GM21515 (cell line): ENCODE results near the gene GJA8.
"Not testable (repeated sequence)": the region's sequence is repeated elsewhere in the genome, so short reads cannot be mapped to it uniquely, and the experiment has no call there.

Experiments used
- ATAC-seq: cut with Tn5 transposase; IDR thresholded peaks from one replicate; pipeline ENCODE4 v1.9.1; 2021; ENCODE audit not compliant: unreplicated experiment

GJA8 gene

DNA sequence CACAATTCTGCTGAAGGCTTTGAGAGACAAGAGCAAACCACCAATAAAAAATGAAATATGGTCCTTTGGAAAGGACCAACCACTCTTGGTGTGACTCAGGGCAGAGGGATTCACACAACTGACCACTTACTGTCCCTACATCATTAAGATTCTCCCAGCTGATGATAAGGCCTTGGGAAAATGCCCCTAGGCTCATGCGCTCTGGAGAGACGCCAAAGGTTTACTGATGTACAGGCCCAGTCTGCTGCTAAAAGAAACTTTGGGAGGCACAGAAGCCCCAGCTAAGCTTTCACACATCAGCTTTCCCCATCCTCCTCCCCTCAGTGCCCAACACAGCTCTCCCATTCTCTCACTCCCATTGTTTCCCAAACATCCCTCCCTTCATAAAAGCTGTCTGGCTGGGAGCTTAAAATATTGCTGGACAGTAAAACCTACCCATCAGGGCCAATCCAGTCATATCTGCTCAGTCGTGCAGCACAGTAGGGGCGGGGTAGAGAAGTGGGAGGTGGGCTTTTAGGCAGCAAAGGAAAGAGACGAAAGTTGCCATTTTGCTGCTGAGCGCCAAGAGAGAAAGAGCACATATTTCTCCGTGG, at the start of gene GJA8:
Gene GJA8 (plus strand): TSS at position 543 of the 593 bp plus-strand sequence. CDS start 5,161 bp downstream, outside the sequence.
- ATAC-seq, result no peak

DNA sequence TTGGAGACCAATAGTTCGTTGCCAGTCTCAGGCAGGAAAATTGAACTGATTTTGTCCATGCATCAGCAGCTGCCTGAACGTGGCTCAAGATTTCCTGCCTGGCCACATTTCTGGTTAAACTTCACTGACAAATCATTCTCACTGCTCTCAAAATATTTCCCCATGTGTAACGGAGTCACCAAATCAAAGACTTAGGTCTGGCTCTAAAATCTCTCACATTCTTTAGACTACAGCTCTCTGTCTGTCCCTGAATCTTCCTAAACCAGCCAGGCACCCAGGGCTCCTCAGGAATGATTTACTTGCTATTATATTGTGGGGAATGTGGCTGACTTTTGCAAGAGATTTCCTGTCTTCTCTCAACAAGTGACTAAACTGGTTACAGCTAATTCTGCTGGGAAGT, 49.2 kb upstream of the GJA8 start:
- no peak for ATAC-seq

DNA sequence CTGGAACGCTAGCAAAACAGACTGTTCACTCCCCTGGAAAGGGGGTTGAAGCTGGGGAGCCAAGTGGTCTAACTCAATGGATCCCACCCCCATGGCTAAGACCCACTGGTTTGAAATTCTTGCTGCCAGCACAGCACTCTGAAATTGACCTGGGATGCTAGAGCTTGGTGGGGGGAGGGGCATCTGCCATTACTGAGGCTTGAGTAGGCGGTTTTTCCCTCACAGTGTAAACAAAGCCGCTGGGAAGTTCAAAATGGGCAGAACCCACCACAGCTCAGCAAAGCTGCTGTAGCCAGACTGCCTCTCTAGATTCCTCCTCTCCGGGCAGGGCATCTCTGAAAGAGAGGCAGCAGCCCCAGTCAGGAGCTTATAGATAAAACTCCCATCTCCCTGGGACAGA, 47.6 kb upstream of the GJA8 start:
- not testable (repeated sequence) for ATAC-seq

DNA sequence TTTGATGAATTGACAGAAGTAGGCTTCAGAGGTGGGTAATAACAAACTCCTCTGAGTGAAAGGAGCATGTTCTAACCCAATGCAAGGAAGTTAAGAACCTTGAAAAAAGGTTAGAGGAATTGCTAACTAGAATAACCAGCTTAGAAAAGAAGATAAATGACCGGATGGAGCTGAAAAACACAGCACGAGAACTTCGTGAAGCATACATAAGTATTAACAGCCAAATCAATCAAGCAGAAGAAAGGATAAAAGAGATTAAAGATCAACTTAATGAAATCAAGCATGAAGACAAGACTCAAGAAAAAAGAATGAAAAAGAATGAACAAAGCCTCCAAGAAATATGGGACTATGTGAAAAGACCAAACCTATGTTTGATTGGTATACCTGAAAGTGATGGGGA, 46.6 kb upstream of the GJA8 start:
- ATAC-seq, result not testable (repeated sequence)

DNA sequence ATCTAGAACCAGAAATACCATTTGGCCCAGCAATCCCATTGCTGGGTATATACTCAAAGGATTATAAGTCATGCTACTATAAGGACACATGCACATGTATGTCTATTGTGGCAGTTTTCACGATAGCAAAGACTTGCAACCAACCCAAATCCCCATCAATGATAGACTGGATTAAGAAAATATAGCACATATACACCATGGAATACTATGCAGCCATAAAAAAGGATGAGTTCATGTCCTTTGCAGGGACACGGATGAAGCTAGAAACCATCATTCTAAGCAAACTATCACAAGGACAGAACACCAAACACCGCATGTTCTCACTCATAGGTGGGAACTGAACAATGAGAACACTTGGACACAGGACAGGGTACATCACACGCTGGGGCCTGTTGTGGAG, 35.4 kb upstream of the GJA8 start:
- not testable (repeated sequence) for ATAC-seq

DNA sequence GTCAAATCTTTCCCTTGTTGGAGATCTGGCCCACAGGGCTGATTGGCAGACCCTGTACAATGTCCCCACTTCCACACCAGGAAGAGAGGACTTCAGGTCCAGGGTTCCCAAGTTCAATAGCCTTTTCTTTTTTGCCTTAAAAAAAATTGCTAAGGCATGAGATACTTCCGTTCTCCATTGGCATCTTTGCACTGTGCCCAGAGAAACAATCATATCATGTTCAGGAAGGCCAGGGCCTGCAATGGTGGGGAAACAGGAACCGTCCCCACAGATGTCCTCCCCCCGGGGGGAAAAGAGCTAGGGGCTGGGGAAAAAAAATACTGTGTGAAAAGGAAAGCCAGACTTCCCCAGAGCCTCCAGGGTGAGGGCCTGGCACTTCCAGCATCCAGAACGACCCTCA, 24.6 kb upstream of the GJA8 start:
- ATAC-seq, result no peak

DNA sequence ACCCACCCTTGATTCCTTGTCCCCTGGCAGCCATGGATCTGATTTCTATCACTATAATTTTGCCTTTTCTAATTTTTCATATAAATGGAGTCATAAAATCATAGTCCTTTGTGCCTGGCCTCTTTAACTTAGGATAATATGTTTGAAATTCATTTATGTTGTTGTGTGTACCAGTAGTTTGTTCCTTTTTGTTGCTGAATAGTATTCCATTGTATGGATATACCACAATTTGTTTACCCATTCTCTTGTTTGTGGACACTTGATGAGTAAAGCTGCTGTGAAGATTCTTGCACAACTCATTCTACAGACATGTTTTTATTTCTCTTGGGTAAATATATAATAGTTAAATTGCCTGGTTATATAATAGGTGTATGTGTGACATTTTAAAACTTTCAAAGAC, 22.7 kb upstream of the GJA8 start:
- ATAC-seq, result no peak

DNA sequence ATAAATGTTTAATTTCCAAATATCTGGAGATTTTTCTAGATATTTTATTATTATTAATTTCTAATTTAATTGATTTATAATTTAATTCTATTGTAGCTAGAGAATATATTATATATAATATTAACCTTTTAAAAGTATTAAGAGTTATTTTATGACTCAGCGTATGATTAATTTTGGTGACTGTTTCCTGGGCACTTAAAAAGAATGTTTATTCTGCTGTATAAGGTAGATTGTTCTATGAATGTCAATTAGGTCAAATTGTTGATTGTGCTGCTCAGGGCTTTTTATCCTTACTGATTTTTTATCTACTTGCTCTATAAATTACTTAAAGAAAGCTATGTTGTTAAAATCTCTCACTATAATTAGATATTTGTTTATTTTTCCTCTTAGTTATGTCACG, 20.1 kb upstream of the GJA8 start:
- no peak for ATAC-seq

DNA sequence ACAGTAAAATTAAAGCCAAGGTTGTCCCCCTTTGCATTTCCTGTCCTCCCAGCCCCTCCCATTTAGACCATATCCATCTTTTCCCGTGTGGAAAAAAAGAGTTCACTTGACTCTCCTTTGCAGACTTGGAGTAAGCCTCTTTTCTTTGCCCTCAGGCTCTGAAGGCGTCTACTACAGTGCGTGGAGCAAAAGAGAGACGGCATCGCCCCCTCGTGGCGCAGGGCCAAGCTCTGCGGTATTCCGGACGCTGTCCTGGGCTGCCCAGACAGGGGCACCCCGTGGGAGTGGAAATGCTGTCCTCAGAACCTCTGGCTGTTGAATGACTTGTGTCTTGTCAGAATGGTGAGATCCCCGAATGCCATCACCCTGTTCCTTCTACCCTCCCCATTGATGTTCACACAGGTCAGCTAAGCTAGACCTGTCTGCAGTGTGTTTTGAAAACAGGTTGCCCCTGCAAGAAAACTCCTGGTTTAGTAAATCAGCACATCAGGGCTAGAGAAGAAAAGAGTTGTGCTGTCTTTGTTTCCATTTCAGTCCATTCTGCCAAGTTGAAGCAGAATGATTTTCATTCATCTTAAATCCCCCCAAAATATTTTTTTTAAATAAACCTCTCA, 12.3 kb upstream of the GJA8 start:
- ATAC-seq, result no peak

DNA sequence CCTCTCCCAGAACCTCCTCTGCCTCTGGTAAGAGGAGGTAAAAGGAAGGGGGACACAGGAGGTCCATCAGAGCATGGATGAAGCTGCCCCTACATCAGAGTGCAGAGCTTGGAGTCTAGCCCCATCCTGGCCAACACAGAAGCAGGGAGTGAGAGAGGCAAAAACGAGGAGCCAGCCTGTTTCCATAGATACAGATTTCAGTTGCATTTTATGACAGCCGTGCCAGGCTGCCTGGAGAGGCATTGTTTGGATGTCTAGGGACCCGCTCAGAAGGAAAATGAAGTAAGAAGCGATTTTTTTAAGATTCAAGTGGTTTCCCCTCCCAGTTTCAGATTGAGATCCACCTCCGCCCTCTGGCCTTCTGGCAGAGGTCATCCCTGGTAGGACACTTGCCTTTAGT, 11.5 kb upstream of the GJA8 start:
- no peak for ATAC-seq

DNA sequence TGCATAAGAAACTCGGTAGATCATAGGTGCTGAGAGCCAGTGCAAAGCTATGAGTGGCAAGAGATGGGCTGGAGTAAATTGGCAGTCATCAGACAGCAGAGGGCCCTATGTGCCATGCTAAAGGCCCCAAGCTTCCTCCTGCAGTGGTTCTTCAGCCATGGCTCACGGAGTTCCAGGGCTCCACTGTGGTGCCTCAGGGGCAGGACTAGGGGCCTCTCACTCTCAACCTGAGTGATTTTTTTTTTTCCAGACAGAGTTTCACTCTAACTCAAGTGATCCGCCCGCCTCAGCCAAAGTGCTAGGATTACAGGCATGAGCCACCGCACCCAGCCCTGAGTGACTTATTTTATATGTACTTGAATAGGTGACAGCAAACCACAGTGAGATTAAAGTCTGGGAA, 10.4 kb upstream of the GJA8 start:
- ATAC-seq, result no peak

DNA sequence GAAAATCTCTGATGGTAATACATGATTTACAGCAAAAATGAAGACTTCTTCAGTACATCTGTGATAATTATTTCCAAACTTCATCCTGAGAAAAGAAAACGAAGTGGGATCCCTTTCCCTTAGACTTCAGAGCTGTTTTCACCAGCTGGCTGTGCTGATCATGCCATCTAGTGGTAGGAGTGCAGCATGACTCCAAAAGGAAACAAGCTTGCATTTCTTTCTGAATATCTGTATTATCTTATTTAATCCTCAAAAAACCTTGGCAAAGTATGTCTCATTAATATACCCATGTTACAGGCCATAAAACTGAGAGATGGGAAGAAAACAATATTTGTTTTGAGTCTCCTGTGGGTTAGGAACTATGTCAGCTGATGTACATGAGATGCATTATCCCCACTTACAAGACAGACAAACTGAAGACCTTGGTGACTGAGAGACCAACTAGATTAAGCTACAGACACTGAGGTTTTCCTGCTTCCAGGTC, 9.8 kb upstream of the GJA8 start:
- no peak for ATAC-seq

DNA sequence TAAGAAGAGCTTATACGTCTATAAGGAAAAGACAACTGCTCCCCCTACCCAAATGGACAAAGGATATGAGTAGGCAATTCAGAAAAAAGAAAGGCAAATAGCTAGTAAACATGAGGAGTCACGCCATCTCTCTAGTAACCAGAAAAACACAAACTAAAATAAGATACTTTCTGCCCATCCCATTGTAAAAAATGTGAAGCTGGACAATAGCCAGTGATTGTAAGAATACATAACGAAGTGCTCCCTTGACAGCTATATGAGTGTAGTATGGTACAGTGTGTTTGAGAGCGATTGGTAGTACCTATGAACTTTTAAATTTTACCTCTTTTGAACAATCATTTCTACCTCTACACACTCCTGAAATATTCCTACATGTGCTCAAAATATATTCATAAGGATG, 7.5 kb upstream of the GJA8 start:
- no peak for ATAC-seq

DNA sequence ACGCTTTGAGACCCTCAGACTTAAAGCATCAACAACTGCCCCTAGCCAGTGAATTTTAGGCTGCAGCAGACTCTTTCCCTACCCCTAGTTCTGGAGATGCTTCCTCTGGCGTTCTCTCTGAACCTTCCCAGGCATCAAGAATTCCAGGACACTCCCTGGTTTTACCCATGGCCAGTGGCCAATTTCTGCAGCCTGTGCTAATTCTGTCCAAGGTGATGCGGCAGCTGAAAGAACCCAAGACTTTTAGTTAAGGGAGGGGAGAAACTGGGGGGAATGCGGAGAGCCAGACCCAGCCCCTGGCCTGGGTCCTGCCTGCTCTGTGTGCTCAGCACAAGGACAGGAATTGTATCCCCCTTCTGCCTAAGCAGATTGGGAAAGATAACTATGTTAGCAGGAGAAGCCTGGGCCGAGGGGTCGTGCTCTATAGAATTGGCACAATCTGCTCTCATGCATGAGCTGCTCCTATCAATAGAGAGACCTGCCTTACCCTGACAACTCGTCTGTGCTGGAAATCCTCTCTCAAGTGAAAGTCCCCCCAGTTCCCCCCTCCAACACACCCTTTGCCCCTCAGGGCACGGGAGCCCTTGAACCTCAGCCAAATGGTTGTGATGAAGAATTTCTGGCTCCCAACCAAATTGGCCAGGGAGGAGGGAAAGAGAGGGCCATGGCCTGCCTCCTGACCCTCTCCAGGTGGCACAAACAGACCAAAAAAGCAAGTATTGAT, 5.4 kb upstream of the GJA8 start:
- ATAC-seq, result no peak

DNA sequence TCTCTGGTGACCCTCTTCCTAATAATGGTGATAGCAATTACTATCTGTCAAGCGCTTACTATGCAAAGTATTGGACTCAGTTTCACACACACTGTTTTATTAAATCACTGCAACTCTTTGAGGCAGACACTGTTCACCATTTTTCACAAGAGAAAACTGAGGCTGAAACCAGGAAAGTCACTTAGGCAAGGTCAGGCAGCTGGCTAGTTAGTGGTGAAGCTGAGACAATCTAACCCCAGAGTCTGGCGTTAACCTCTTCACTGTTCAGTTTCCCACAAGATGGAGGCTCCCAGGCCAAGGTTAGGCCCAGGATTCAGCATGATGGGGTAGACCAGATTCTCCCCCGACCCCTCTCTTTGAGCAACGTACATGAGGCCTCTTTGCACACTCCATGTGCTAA, 4.8 kb upstream of the GJA8 start:
- ATAC-seq, result no peak

DNA sequence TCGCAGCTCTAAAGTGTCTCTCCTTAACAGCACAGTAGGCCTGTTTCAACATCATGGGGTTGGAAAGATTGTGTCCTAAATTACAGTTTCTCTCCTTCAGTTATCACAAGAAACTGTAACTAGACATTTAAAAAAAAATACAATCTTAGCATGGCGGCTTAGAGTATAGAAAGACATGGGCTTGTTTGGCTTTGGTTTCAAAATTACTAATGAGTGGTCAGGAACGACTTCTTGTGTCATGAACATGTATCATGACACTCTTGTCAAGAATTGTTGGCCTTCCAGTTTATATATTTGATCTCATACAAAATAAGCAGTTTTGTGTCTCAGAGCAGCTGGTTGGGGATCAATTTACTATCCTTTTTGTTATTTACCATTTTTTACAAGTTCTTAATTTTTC, 2.1 kb downstream of the GJA8 start:
- no peak for ATAC-seq

DNA sequence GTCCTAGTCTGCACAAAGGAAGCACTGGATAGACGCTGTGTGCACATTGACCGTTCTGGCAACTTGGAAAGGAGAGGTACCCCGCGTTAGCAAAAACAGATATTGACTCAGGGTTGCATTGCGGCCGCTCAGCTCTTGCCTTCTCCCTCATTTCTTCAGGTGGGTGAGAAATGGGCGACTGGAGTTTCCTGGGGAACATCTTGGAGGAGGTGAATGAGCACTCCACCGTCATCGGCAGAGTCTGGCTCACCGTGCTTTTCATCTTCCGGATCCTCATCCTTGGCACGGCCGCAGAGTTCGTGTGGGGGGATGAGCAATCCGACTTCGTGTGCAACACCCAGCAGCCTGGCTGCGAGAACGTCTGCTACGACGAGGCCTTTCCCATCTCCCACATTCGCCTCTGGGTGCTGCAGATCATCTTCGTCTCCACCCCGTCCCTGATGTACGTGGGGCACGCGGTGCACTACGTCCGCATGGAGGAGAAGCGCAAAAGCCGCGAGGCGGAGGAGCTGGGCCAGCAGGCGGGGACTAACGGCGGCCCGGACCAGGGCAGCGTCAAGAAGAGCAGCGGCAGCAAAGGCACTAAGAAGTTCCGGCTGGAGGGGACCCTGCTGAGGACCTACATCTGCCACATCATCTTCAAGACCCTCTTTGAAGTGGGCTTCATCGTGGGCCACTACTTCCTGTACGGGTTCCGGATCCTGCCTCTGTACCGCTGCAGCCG, 5.4 kb downstream of the GJA8 start:
- no peak for ATAC-seq

DNA sequence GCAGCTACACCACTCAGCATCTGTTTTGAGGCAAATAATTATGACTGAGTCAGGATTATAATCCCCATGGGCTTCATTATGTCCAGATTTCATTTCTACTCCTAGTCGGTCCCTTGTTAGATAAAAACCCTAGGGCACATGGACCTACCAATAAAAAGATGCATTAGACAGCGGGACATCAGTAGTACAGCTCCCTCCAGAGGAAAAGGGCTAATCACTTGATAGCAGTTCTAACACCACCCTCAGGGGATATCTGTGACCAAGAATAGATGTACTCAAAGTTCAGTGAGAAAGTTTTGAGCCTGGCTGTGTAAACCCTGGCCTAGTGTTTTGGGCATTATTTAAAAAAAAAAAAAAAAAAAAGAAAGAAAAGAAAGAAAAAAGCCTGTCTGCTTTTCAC, 10.0 kb downstream of the GJA8 start:
- no peak for ATAC-seq

DNA sequence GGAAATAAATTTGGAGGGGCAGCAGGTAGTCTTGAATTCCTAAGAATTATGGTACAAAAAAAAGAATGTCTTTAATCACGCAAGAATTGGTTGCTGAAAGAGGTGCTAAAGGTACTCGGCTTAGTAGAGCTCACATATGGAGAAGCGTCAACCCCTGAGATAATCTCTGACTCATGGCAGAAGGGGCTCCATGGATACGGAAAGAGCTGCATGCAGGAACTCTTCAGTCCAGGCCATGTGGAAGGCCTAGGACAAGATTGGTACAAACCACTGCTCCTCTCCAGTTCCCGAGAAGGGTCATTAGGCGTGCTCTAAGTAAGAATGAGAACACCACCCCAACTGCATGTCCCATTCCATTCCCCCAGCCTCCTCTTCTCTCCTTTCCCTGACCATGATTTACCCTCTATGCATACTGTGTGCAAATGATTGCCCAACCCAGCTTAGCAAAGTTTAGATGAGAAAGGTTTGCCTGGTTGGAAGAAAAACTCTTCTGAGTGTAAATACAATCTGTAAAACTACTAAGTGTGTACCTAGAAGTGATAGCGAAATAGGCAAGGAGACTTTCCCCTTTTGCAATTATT, 10.9 kb downstream of the GJA8 start:
- ATAC-seq, result no peak

DNA sequence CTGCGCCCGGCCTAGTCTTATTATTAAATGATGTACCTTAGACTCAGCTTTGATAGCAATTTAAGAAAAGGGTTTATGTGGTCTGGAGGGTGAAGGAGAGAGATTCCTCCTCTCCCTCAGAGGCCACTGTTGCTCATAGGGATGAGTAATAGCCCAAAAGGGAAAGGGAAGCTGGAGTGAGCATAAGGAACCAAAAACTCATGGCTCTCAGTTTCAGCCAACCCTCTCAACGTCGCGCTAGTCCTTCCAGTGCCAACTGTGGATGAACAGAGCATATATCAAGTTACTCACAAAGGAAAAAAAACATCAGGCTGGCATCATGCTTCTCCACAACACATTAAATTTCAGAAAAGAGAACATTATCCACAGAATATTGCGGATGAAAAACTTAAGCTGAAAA, 17.3 kb downstream of the GJA8 start:
- no peak for ATAC-seq

DNA sequence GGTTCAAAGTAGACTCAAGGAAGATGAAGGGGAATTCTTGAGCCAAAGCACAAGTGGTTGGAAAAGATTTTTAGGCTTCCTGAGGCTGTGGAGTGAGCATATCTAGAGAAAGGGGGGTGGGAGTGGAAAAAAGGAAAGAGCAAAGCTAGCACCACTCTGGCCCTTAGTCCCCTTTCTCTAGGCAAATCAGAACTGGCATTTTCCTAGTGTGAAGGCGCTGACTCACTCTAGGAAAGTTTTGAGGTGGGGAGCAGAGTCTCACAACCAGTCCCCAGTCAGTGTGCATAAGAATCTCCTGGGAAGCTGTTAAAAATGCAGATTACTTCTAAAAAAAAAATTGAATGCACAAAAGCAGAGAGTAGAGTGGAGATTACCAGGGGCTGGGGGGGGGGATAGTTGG, 22.2 kb downstream of the GJA8 start:
- ATAC-seq, result no peak
